ENCODE results near the gene KIF18B. TPM values are rescaled to one million over a fixed set of nuclear protein-coding genes. Genes with fewer than 3 reads are reported as not detected.

KIF18B gene
- total and polyA plus RNA-seq, 10 of the 15 experiments (the other 5 are each of a cell fraction or from before 2014, with no cell fraction given) = 2.8 to 46.2 (median 20.5) TPM

- TF ChIP-seq, protein P1, sequence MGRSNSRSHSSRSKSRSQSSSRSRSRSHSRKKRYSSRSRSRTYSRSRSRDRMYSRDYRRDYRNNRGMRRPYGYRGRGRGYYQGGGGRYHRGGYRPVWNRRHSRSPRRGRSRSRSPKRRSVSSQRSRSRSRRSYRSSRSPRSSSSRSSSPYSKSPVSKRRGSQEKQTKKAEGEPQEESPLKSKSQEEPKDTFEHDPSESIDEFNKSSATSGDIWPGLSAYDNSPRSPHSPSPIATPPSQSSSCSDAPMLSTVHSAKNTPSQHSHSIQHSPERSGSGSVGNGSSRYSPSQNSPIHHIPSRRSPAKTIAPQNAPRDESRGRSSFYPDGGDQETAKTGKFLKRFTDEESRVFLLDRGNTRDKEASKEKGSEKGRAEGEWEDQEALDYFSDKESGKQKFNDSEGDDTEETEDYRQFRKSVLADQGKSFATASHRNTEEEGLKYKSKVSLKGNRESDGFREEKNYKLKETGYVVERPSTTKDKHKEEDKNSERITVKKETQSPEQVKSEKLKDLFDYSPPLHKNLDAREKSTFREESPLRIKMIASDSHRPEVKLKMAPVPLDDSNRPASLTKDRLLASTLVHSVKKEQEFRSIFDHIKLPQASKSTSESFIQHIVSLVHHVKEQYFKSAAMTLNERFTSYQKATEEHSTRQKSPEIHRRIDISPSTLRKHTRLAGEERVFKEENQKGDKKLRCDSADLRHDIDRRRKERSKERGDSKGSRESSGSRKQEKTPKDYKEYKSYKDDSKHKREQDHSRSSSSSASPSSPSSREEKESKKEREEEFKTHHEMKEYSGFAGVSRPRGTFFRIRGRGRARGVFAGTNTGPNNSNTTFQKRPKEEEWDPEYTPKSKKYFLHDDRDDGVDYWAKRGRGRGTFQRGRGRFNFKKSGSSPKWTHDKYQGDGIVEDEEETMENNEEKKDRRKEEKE (IDR thresholded peaks at IDR 0.05) = no peak
Observed at GRCh38 chr17:44906763-44907728, 40.5 kb downstream of the KIF18B start (continued).

- Histone ChIP-seq H3K4me2 (ENCODE audit: control insufficient read depth, insufficient read depth) (no peak overlapping the region), H3K4me3 (no peak overlapping the region), H3K4me1 (ENCODE audit: control insufficient read depth, insufficient read depth, low read length) (peaks cover 5% of the 10 kb centered on the region), H3K27me3 (replicated peaks in 1 of 2; ENCODE audit: control insufficient read depth in 2 of 2, insufficient read depth in 2 of 2, low read length in 1 of 2) (no peaks in the 10 kb centered on the region; a peak in 1 of 4 replicates), H3K27ac (ENCODE audit: control insufficient read depth, insufficient read depth) (no peak overlapping the region), H3K79me2 (ENCODE audit: control insufficient read depth, insufficient read depth, low read length) (no peaks in the 10 kb centered on the region), H4K20me1 (ENCODE audit: control insufficient read depth, insufficient read depth) (no peaks in the 10 kb centered on the region), H3K36me3 (ENCODE audit: control insufficient read depth in 2 of 2, insufficient read depth in 2 of 2, low read length in 1 of 2) (no peaks in the 10 kb centered on the region), H2AFZ (ENCODE audit: control insufficient read depth, low read depth, low read length) (no peak overlapping the region), H3K9ac (ENCODE audit: control insufficient read depth, insufficient read depth, low read length) (no peak overlapping the region), H3K9me3 (replicated peaks; ENCODE audit: control insufficient read depth, insufficient read depth, low read length) (no peaks in the 10 kb centered on the region)
- ChIA-PET CTCF (no interaction called here), RAD21 (ENCODE audit: unreplicated experiment) (no interaction called here), SMC1A (ENCODE audit: uncharacterized antibody, unreplicated experiment) (no interaction called here), POLR2A (no interaction called here)
- ATAC-seq = no peak
- no TSS peak for BruUV-seq (replicated peaks)
- intact Hi-C loops (cut with micrococcal nuclease; ENCODE audit: unreplicated experiment) (no loop called here), in situ Hi-C loops (cut with MboI) (no loop called here)
- 40% methylated on average over 10 of the region's 10 CpGs for WGBS (ENCODE audit: insufficient coverage, insufficient replicate concordance, low lambda C conversion rate, missing lambda C conversion rate)
- no peak for FAIRE-seq
- DNase-seq (ENCODE audit: low read depth, low spot score) = no peak
- TF ChIP-seq ZNF592 (IDR thresholded peaks at IDR 0.05) = no peak
- TF ChIP-seq ZBED1 (IDR thresholded peaks at IDR 0.05; ENCODE audit: borderline replicate concordance) = no peak
- no peak for TF ChIP-seq SMC3 (IDR thresholded peaks at IDR 0.05; ENCODE audit: borderline replicate concordance, low read length)
- TF ChIP-seq ZNF217 (IDR thresholded peaks at IDR 0.05) = no peak
- no peak for TF ChIP-seq JUND (IDR thresholded peaks at IDR 0.05; ENCODE audit: low read depth, low read length)
- no peak for TF ChIP-seq IRF3 (IDR thresholded peaks at IDR 0.05)
- no peak for TF ChIP-seq NRF1 (conservative IDR thresholded peaks at IDR 0.05; ENCODE audit: low read depth, low read length)
Observed at GRCh38 chr17:44906010-44906646, 41.4 kb downstream of the KIF18B start.

All from GM12878 (cell line).